NCI-H460 (cell line): ENCODE data around the gene EGR1. TPM values are rescaled to one million over a fixed set of nuclear protein-coding genes. Genes with fewer than 3 reads are reported as not detected.
"Not testable (repeated sequence)": the region's sequence is repeated elsewhere in the genome, so short reads cannot be mapped to it uniquely, and the experiment has no call there.

ENCODE experiments used
- DNase-seq: peaks from one replicate; pipeline ENCODE4 v3.0.0-alpha.2; 2016; ENCODE audit warnings: low read depth; ENCODE audit errors: extremely low read depth
- total RNA-seq: library from RNA; depleted of rRNA; stranded (reverse); fragments of >200 nt; shearing (Covaris generic); gene quantifications from 2 replicates; pipeline ENCODE4 v1.2.3, GENCODE V29; 2014

EGR1 gene
- total RNA-seq, 1 experiment from 2014 or later = 9.2 TPM

- no peak for DNase-seq
Observed at GRCh38 chr5:138468966-138469539, 3.8 kb downstream of the EGR1 start.

- peak; percentile 69 for DNase-seq
Observed at GRCh38 chr5:138469540-138470321, 4.5 kb downstream of the EGR1 start.

GRCh38 chr5:138470322-138471051, 5.2 kb downstream of the EGR1 start:
- DNase-seq = peak; percentile 33

GRCh38 chr5:138471052-138471361, 5.7 kb downstream of the EGR1 start:
- DNase-seq = no peak

- DNase-seq = no peak
Observed at GRCh38 chr5:138472353-138472752, 7.1 kb downstream of the EGR1 start.

- not testable (repeated sequence) for DNase-seq
Observed at GRCh38 chr5:138473151-138473550, 7.9 kb downstream of the EGR1 start.

GRCh38 chr5:138476918-138477317, 11.6 kb downstream of the EGR1 start:
- DNase-seq = no peak

- no peak for DNase-seq
Observed at GRCh38 chr5:138482638-138483037, 17.4 kb downstream of the EGR1 start.

GRCh38 chr5:138488481-138488945, 23.2 kb downstream of the EGR1 start:
- no peak for DNase-seq

- no peak for DNase-seq
Observed at GRCh38 chr5:138489683-138490061, 24.4 kb downstream of the EGR1 start.

GRCh38 chr5:138490648-138491283, 25.5 kb downstream of the EGR1 start:
- DNase-seq = no peak

- DNase-seq = no peak
Observed at GRCh38 chr5:138491284-138491648, 26.0 kb downstream of the EGR1 start.

GRCh38 chr5:138491669-138492559, 26.6 kb downstream of the EGR1 start:
- DNase-seq = peak; percentile 90

- DNase-seq = no peak
Observed at GRCh38 chr5:138492560-138493045, 27.3 kb downstream of the EGR1 start.

GRCh38 chr5:138495351-138495750, 30.1 kb downstream of the EGR1 start:
- DNase-seq = no peak

GRCh38 chr5:138498376-138498775, 33.1 kb downstream of the EGR1 start:
- no peak for DNase-seq

- no peak for DNase-seq
Observed at GRCh38 chr5:138502121-138502520, 36.8 kb downstream of the EGR1 start.

GRCh38 chr5:138502521-138502920, 37.2 kb downstream of the EGR1 start:
- no peak for DNase-seq

GRCh38 chr5:138503487-138504270, 38.4 kb downstream of the EGR1 start:
- DNase-seq = peak; percentile 67
